ENCODE measurements around the gene SPATA32.
"Not testable (repeated sequence)": the region's sequence is repeated elsewhere in the genome, so short reads cannot be mapped to it uniquely, and the experiment has no call there.

SPATA32 gene, protein sequence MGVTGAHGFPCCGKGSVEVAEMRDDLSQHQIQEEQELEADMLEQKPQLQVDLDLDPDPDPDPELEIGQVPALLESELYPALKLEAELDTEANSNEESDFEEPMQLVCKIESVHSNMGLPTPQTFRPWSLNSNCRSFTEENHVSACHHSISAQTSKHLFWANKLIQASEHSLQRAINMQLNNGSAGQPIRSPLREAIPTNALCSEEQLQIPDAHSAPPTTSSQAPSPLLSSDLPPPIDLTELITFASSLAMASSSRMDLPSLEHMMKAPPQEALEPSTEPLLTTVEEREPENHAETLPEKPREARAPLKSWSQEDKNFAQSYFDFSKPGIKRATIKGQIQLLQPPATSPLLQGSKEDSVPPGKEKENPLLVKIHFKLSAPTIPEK

GRCh38 chr17:45261577-45262515 lies at the start of gene SPATA32:
TSS of gene SPATA32 (minus strand) at chr17:45262094. CDS start at chr17:45262016, 78 bp downstream.
- peak; percentile 32 to 62 for DNase-seq

DNA sequence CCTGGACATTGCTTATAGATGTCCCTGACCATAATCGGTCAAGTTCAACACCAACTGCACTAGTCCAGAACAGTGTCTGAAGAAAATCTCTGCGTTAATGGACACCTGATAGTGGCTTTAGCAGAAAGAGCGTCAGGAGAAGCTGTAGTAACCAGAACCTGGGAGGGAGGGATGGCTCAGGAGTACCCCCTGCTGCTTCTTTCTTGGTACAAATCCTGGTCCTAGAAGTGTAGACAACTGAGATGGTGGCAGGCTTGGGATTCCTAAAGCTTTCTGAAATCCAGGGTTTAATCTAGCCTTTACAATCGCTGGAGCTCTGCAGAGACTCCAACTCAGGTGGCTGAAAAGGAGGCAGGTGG lies 49.5 kb upstream of the SPATA32 start:
- DNase-seq, result no peak

DNA sequence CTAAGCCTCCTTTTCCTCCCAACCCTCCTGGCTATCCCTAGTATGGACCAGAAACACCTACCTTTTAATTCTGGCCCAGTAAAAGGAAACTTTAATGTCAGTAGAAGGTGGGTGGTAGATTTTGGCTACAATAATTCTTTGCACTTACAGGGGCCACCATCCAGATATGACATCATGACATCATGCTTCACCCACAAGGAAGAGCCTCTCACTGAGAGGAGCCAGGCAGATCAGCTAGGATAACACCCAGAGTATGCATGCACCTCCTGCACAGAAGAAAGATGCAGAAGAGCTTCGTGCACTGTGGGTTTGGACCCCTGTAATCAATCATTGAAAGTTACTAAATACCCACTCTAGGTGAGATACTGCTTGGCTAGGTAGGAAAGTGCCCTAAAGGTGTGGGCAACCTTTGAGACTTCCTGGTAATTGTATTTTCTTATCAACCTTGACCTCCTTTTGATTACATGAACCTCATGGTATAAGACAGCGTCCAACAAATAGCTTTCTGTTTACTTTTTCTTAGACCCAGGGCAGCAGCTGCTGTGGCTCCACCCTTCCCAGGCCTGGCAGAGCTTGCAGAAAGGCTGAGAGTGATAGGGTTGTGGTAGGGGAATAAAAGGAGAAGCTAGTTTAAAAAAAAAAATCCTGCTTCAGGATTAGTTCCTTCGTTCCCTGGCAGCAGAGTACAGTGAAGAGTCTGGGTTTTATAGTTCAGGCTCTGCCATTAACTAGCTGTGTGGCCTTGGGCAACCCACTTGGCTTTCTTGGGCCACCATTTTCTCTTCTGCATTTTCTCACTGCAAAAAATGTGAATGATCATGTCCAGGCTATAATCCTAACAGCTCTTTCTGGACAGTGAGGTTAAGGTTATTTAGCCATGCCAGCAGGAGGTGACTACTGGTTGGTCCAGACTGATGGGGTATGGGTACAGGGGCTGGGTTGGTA lies 48.8 kb upstream of the SPATA32 start:
- peak in 1 of 2 experiments; percentile 23 for DNase-seq

DNA sequence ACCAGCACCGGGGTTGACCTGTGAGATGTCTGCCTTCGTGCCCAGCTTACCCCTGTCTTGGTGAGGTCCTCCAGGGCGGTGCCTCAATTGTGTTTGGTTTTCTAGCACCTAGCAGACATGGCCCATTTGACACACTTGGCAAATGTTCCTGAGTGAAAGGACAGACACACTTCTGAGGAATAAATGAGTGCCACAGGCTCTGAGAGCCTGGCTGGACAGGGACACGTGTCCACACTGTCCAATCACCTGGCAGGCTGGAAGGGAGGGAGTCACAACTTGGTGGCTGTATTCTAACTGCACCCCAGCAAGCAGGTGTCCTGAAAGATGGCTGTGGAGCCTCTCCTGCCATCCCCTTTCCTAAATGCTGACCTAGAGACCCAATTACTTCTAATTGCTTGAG lies 47.5 kb upstream of the SPATA32 start:
- no peak for DNase-seq

DNA sequence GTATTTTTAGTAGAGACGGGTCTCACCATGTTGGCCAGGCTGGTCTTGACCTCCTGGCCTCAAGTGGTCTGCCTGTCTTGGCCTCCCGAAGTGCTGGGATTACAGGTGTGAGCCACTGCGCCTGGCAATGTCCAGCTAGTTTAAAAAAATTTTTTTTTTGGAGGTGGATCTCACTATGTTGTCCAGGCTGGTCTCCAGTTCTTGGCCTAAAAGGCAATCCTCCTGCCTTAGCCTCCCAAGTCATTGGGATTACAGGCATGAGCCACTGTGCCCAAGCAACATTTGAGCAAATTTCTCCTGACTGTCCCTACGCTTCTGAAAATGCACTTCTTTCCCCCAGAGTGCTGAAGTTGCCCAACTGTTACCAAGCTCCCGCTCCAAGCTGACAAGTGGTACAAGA lies 46.9 kb upstream of the SPATA32 start:
- no peak for DNase-seq

GRCh38 chr17:45308016-45308365 lies 46.1 kb upstream of the SPATA32 start:
- DNase-seq, result no peak

DNA sequence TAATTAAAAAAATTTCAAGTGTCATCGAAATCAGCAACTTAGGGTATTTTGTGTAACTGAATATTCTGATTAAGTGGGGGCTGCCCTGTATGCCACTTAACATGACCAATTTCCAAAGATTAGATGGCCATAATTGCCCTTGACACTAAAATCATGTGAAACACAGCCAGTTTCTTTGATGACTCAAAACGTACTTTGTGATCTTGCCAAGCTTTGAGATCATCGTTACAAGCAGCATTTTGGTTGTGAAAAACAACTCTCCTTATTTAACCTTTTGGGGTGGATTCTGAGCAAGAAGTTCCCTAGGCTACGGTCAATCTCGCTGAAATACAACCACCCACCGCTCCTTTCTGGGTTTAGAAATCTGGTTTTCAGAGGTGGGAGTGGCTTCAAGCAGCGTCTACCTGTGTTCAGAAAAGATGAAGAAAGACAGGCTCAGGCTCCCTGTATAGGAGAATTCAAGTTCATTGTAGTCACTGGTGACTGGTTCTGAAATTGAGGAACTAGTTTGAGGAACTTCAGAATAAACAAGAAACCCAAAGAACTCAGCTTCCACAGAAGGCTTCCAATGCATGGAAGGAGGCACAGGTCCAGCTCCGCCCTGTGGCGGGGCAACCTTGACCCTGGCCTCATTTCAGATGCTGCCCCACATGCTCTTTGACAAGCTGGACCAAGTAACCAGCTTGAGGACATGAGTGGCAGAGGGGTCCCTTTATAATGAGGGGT lies 45.6 kb upstream of the SPATA32 start:
- DNase-seq, result no peak

- no peak for DNase-seq
Observed at GRCh38 chr17:45306623-45307022, 44.7 kb upstream of the SPATA32 start.

DNA sequence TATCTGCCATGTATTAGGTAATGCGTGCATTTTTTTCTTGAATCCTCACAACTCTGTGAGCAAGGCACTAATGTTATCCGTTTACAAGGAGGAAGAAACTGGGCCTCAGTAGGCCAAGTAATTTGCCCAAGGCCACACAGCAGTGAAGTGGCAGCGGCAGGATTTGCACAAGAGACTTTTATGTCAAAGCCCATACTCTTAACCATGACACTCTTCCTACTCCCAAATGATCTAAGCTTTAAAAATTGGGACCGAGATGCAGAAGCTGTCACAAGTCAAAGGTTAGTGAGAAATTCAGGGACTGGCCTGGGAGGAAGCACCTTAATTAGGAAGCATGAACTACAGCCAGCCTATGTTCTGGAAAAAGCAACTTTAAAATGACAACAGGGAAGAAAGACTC lies 44.2 kb upstream of the SPATA32 start:
- no peak for DNase-seq

GRCh38 chr17:45305530-45306087 lies 43.7 kb upstream of the SPATA32 start:
- no peak for DNase-seq

DNA sequence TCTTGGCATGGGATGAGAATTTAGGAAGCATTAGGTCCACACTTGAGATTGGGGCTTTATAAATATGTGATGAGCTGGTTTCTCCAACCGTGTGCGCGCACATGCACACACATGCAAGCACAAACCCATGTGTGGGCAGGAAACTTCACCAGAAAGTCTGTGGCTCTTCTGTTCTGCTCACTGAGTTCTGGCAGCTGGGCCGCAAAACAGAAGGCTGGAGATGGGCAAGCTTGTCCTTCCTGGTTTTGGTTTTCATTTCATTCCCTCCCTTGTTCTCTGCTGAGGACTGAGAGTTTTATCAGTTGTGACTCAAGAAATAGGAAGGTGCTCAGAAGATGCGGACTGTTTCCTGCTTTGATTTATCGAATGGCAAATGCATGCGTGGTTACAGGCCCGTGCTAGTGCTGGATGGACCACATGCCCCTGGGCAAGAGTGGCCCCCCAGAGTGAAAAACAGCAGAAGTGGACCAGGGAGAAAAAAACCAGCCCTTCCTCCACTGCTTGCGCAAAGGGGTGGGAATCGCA lies 40.8 kb upstream of the SPATA32 start:
- no peak for DNase-seq

DNA sequence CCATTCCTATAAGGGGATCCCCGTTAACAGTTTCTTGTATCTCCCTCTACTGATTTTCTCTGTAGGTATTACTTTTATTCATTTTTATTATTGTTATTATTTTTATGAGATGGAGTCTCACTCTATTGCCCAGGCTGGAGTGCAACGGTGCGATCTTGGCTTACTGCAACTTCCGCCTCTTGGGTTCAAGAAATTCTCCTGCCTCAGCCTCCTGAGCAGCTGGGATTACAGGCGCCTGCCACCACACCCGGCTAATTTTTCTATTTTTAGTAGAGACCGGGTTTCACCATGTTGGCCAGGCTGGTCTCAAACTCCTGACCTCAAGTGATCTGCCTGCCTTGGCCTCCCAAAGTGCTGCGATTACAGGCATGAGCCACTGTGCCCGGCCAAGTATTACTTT lies 40.3 kb upstream of the SPATA32 start:
- not testable (repeated sequence) for DNase-seq

DNA sequence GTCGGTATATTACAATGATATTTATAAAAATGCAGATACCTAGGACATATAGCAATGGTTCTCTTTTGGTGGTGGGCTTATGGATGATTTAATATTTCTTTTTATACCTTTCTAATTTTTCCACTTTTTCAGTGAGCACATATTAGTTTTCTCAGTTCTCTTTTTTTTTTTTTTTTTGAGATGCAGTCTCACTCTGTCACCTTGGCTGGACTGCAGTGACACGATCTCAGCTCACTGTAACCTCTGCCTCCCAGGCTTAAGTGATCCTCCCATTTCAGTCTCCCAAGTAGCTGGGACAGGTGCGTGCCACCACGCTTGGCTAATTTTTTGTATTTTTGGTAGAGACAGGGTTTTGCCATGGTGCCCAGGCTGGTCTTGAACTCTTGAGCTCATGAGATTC lies 39.8 kb upstream of the SPATA32 start:
- no peak for DNase-seq

GRCh38 chr17:45300060-45300751 lies 38.3 kb upstream of the SPATA32 start:
- DNase-seq, result no peak

GRCh38 chr17:45299361-45299760 lies 37.5 kb upstream of the SPATA32 start:
- DNase-seq, result no peak

GRCh38 chr17:45298546-45299285 lies 36.8 kb upstream of the SPATA32 start:
- no peak for DNase-seq

GRCh38 chr17:45296833-45297124 lies 34.9 kb upstream of the SPATA32 start:
- no peak for DNase-seq

DNA sequence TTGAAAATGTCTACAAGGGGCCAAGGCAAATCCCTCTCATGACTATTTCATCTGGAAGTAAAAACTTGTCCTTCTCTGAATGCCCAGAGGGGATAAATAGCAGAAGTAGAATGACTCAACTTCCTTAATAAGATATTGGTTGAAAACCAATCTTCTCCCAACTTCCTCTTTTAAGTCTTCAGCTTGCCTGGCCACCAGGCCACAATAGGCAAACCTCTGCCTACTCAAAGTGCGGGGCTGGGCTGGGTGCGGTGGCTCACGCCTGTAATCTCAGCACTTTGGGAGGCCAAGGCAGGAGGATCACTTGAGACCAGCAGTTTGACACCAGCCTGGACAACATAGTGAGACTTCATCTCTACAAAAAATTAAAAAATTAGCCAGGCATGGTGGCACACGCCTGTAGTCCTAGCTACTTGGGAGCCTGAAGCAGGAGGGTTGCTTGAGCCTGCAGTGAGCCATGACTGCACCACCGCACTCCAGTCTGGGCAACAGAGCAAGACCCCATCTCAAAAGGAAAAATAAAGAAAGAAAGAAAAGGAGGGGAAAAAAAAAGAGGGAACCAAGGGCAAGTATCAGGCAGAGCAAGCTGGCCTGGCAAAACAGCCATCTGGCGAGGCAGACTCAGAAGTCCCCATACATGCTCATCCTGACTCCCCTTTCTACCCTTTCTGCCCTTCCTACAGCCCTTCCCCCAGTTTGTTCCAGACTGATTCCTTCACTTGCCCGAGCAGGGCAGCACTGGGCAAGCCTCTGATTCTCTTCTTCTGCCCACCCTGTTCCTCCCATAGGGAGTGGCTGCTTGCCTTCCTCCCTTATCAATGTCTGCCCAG lies 34.3 kb upstream of the SPATA32 start:
- no peak for DNase-seq

- no peak for DNase-seq
Observed at GRCh38 chr17:45294506-45294905, 32.6 kb upstream of the SPATA32 start.
